Nucleus accumbens (tissue), 56 donors: Measurements from ENCODE around the gene C4orf51.
"Not testable (repeated sequence)": the region's sequence is repeated elsewhere in the genome, so short reads cannot be mapped to it uniquely, and the experiment has no call there.

Experiments used
- DNase-seq, 56 donors: peaks; one replicate each; lab custom pipeline; 2025; lab: John Stamatoyannopoulos, UW

C4orf51 gene

DNA sequence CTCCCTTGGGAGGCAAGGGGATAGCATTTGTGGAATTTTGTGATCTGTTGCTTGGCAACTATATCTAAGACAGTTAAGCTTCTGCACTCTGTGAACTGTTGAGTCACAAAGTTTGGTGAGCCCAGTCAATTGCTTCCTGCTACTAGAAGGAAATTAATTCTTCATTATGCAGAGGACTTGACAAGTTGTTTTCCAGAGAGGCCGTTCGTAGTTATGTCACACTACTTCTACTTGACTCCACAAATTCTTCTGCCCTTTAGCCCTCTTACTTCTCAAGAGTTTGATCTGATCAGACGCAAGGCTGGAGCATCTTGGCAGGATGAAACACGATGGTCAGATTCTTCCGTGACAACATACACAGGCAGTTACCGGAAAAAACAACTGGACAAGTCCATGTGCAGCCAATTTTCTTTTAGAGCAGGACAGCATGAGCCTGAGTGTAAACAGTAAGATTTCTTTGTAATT is at the start of gene C4orf51:
Gene C4orf51, plus strand, starts transcription at position 156 of the 465 bp plus-strand sequence. Its CDS starts 58 bp downstream, at position 214.
- DNase-seq: peak in 6 of 56 donors; percentile 5 to 26 (median 10)

DNA sequence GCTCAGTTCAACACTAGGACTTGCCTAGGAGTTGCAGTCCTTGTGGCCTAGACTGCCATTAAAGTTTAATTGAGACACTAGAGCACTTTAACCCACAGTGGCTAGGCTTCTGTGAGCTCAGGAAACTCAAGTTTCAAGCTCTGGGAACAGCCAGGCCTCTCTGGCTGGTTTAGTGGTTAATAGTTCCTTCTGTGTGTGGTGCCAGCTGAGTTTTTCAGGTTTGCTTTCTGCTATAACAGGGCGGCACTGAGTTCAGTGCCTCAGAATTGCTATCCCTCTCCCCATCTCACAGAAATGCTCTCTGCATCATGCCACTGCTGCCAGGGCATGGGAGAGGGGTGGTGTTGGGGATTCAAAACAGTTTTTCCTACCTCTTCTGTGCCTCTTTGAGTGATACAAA is 44.8 kb upstream of the C4orf51 start:
- DNase-seq: no peak

DNA sequence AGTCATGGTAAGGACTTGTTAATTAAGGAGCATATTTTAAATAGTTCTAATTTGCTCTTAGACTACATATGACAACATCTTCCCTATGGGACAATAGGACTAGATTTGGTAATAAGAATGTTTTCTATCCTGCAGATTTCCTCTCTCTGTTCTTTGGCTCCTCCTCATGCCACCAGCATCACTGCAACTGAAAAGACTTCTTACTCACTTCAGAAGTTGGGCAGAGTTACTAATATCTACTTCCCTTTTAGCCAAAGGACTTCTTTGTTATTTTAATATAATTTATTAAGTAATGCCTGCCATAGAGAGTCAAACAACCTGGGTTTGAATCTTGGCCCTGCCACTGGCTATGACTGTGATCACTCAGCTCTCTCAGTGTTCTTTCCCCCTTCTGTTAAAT is 44.3 kb upstream of the C4orf51 start:
- no peak for DNase-seq

DNA sequence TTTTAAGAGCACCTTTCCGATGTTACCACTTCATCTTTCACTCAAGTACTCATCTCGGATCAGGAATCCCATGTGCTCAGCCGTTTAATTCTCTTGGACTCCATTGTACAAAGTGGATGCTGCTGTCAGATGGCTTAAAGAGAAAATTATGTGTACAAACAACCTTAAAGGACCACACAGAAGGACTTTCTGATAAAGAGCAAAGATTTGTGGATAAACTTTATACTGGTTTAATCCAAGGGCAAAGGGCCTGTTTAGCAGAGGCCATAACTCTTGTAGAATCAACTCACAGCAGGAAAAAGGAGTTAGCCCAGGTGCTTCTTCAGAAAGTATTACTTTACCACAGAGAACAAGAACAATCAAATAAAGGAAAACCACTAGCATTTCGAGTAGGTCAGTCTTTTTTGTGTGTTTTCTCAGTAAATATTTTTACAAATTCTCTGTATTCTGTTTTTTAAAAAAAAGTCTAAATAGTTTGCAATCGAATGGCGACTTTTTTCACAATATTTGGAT is 40.7 kb upstream of the C4orf51 start:
- DNase-seq: no peak

DNA sequence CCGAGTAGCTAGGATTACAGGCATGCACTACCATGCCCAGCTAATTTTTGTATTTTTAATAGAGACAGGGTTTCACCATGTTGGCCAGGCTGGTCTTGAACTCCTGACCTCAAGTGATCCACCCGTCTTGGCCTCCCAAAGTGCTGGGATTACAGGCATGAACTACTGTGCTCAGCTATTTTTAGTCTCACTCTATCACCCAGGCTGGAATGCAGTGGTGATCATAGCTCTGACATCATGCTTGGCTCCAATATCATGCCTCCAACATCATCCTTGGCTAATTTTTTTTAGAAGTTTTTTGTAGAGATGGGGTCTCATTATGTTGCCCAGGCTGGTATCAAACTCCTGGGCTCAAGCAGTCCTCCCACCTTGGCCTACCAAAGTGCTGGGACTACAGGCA is 39.7 kb upstream of the C4orf51 start:
- not testable (repeated sequence) for DNase-seq

DNA sequence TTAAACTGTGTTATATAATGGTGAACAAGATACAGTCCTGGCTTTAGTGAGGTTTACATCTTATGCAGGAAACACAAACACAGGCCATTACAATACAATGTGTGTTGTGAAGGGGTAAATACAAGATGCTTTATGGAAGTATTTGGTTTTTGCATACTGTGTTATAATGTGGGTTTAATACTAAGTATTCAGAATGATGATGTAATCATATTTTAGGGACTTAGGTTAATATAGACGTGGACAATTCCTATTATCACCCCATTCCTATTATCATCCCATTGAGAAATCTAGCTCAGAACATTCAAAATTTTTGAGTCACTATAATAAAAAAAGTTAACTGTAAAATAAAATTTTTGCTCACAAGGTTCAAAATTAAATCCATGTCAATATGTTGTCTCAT is 36.7 kb upstream of the C4orf51 start:
- no peak for DNase-seq

DNA sequence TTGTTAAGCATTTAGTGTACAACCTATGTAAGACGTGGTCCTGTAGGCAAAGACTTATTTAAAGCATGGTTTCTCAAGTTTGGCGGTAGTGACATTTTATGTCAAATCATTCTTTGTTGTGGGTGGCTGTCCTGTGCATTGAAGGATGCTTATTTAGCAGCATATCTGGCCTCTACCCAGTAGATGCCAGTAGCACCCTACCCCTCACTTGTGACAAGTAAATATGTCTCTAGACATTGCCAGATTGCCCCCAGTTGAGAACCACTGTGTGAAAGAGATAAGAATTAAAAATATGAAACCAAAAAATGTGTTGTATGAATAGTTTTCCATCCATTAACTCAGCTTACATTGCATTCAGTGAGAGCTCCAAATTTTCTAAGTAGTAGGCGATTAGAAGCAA is 35.2 kb upstream of the C4orf51 start:
- DNase-seq: no peak

DNA sequence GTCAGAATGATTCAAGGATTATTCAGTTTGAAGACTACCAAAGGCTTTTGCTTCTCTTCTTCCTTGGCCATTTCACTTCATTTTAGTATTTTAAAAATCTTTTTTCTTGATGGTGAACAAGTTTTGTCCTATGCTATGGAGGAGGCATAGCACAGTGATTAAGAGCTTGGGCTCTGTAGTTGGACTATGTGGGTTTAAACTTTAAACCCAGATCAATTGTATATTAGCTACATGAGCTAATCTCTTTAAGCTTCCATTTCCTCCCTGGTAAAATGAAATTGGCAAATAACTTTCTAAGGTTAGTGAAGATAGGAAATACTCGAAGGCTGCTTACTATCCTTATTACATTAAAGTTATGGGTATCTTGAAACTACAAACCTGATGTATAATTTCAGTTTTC is 23.8 kb upstream of the C4orf51 start:
- DNase-seq: no peak

DNA sequence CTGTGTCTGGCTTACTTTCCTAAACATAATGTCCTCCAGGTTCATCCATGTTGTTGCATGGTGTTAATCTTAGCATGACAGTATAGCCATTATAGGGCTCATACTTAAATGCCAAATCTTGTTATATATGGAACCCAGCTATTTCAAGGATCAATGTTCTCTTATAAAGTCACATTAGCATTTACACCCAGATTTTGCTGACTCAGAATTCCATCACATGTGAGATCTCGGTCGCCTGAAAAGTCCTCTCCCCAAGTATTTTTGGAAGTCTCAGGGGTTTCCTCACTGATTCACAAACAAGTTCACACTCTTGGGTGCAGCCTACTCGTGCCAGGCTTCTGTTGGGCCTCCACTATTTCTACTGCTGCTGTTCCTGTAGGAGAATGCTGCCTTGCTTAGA is 19.9 kb upstream of the C4orf51 start:
- DNase-seq: no peak

DNA sequence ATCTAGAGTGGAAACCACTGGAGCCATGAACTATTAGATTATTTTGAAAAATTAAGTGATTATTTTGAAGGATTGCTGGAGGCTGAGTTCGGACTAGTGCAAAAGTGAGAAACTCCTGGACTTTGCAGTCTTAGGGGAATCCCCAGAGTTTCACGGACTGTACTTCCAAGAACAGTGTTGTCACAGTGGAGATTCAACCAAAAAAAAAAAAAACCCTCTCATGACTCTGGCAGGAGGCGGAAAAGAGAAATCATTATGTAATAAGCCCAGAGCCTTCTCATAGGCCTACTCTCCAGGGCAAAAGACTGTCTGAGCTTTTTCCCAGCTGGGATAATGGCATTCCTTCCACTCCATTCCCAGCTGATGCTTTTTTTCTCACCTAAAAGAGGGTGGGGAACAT is 16.8 kb upstream of the C4orf51 start:
- DNase-seq: no peak

DNA sequence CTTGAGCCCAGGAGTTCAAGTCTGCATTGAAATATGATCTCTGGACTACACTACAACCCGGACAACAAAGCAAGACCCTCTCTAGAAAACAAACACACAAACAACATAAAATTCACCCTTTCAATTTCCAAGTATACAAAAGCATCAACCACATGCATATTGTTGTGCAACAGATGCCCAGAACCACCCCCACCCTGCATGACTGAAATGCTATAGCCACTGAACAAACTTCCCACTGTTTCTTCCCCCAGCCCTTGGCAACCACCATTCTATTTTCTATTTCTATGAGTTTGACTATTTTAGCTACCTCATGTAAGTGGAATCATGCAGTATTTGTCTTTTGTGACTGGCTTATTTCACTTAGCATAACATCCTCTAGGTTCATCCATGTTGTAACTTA is 14.2 kb upstream of the C4orf51 start:
- no peak for DNase-seq

DNA sequence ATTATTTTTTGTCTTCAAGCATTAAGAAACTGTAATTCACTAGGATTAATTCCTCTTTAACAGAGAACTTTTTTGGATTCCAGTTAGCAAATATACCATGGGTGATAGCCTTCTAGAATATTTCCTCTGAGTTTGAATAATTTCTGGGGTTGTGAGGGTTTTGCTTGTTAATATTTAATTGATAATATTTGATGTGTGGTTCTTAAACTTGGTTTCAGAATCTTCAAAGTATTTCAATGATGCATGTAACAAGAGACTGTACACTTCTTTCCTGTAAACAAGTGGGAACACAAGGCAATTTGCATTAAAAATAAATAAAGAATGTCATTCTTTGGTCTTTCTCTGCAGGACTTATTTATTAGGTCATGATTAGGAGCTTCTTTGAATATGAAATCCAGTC is 9.5 kb upstream of the C4orf51 start:
- DNase-seq: no peak

DNA sequence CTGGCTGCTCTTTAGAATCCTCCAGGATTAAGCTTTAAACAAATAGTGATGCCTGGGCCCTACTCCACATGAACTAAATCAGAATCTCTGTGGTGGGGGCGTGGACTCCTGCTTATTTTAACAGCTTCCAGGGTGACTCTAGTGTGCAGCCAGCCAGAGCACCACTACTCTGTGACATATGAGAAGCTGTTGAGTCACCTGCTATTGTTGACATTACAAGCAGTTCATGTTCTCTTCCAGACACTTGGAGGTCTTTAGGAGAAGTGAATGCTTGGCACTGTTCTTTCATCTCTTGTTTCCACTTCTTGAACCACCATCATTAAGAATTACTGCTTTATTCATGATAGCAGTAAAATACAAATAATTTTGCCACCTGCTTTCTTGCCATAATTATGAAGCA is 426 bp upstream of the C4orf51 start:
- peak in 8 of 56 donors; percentile 2 to 42 (median 5) for DNase-seq

DNA sequence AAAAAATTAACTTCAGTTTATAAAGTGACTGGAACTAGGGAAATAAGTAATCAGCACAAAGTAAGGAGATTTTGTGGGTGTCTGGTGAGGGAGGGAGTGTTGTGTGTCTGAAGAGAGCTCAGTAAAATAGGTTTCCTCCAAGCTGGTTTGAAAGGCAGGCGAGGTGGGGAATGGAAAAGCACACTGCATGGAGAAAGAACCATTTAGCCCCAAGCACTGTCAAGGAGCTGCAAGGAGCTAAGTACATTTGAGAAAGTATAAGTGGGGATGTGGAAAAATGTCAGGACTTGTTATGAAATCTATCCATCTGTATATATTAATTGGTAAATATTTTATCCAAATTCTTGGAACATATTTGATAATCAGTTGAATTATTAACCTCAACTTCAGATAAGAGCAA is 956 bp downstream of the C4orf51 start:
- peak in 1 of 56 donors; percentile 1 for DNase-seq

DNA sequence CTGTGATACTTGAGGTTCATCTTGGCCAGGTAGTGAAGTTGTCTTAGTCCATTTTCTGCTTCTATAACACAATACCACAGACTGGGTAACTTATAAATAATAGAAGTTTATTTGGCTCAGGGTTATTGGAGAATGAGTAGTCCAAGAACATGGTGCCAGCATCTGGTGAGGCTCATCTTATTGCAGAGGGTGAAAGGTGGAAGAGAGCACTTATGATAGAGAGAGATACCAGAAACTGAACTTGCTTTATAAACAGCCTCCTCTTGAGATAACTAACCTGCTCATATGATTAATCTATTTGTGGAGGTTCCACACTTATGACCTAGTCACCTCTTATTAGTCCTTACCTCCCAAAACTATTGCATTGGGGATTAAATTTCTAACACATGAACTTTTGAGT is 1.6 kb downstream of the C4orf51 start:
- no peak for DNase-seq

DNA sequence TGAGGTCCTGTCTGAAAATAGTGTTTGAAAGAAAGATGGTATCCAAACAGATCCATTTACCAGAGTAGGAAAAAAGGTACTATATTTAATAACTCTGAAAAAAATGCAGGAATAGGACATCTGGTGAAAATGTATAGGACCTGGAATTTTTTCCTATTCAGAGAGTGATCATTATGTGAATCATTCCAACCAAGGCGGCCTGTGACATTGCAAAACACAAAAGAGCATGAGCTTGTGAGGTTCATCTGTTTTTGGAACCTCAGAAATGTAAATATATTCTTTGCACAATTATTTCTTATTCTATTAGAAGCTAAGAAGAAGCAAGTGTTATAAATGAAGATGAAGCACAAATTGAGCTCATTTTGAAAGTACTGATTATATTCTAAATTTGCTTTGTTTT is 2.0 kb downstream of the C4orf51 start:
- no peak for DNase-seq

DNA sequence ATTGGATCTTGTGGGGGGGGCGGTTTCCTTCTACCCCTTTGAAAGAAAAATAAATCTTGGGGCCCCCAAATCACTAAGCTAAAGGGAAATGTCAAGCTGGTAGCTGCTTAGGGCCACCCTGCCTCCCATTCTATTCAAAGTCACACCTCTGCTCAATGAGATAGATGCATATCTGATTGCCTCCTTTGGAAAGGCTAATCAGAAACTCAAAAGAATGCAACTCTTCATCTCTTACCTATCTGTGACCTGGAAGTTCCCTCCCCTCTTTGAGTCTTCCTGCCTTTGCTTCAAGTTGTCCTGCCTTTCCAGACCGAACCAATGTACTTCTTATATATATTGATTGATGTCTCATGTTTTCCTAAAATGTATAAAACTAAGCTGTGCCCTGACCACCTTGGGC is 7.0 kb downstream of the C4orf51 start:
- no peak for DNase-seq

DNA sequence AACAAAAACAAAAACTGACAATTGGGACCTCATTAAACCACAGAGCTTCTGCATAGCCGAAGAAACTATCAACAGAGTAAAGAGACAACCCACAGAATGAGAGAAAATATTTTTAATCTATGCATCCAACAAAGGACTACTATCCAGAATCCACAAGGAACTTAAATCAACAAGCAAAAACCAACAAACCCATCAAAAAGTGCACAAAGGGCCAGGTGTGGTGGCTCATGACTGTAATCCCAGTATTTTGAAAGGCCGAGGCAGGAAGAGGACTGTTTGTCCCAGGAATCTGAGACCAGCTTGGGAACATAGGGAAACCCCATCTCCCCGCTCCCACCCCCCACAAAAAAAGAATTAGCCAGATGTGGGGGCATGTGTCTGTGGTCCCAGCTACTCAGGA is 10.7 kb downstream of the C4orf51 start:
- no peak for DNase-seq

DNA sequence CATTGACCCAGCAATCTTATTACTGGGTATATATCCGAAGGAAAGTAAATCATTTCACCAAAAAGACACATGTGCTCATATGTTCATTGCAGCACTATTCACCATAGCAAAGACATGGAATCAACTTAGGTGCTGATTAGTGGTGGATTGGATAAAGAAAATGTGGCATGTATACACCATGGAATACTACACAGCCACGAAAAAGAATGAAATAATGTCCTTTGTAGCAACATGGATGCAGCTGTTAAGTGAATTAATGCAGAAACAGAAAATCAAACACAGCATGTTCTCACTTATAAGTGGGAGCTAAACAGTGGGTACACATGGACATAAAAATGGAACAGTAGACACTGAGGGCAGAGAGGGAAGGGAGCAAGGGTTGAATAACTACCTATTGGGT is 11.5 kb downstream of the C4orf51 start:
- not testable (repeated sequence) for DNase-seq

DNA sequence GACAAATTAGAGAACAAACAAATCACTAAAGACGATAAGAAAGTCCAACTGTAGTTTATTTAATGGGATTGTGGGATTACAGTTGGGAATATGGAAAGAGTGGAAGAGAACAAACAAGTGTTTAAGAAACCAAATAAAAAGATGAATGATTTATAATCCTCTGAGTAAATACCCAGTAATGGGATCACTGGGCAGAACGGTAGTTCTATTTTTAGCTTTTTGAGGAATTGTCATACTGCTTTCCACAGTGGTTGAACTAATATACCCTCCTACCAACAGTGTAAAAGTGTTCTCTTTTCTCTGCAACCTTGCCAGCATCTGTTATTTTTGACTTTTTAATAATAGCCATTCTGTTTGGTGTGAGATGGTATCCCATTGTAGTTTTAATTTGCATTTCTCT is 15.0 kb downstream of the C4orf51 start:
- DNase-seq: no peak

DNA sequence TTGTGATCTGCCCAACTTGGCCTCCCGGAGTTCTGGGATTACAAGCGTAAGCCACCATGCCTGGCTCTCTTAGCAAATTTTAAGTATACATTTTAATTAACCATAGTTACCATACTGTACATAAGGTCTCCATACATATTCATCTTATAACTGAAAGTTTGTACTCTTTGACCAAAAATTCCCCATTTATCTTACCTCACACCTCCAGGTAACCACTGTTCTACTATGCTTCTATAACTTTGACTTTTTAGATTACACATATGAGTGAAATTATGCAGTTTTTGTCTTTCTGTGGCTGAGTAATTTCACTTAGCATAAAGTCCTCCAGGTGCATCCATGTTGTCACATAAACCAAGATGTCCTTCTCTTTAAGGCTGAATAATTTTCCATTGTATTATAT is 17.4 kb downstream of the C4orf51 start:
- no peak for DNase-seq

DNA sequence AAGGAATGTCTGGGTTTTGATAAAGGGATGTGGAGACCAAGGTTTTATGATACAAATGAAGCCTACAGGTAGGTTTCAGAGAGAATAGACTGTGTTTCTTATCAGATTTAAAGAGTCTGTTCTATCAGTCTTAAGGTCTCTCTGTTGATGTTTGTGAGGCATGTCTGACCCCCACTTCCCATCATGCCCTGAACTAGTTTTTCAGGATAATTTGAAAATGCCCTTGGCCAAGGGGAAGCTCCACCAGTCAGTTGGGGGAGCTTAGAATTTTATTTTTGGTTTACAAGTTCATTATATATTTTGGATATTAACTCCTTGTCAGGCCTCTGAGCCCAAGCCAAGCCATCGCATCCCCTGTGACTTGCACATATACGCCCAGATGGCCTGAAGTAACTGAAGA is 18.6 kb downstream of the C4orf51 start:
- DNase-seq: no peak

DNA sequence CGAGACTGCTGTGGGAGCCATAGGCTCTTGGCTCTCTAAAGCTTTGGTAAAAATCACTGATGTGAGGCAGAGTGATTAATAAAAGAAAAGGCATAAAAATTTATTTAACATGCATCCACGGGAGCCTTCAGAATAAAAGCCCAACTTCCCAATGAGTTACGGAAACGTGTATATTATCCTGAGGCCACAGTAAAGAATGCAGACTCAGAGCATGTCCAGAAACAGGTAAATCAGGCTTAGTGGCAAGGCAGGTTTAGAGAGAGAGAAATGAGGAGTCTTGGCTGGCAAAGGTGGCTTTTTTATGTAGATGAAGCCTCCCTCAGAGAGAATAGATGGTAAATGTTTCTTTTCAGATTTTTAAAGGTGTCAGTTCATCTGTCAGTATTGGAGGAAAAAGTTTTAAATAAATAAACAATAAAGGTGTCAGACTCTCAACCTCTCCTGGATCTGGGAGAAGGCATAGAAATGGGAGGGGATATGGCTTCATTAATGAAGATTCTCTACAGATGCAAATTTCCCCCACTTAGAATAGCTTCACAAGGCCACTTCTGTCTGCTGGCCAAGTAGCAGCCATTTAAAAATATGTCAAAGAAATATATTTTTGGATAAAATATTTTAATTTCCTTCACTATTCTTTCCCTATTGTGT is 24.0 kb downstream of the C4orf51 start:
- DNase-seq: no peak
